IPS-18a (cell line): ENCODE results near the gene RAP1GDS1.
"Not testable (repeated sequence)": the region's sequence is repeated elsewhere in the genome, so short reads cannot be mapped to it uniquely, and the experiment has no call there.

Experiments
- H3K27ac ChIP-seq: one replicate; pipeline ENCODE4 v1.5.1; 2013; ENCODE audit warnings: low read length
- H3K27me3 ChIP-seq: one replicate; pipeline ENCODE4 v1.6.1; 2013; ENCODE audit warnings: mild to moderate bottlenecking, low read length; ENCODE audit not compliant: control insufficient read depth, insufficient read depth
- H3K36me3 ChIP-seq: one replicate; pipeline ENCODE4 v1.6.1; 2013; ENCODE audit warnings: low read depth, low read length; ENCODE audit not compliant: control insufficient read depth
- H3K4me1 ChIP-seq: one replicate; pipeline ENCODE4 v1.6.1; 2013; ENCODE audit warnings: low read depth, low read length; ENCODE audit not compliant: control insufficient read depth
- H3K4me3 ChIP-seq: one replicate; pipeline ENCODE4 v1.5.1; 2013; ENCODE audit warnings: low read length
- H3K9ac ChIP-seq: one replicate; pipeline ENCODE4 v1.6.1; 2013; ENCODE audit warnings: mild to moderate bottlenecking, low read length, moderate library complexity
- H3K9me3 ChIP-seq: one replicate; pipeline ENCODE4 v1.6.1; 2013; ENCODE audit warnings: low read depth, low read length; ENCODE audit not compliant: control insufficient read depth

RAP1GDS1 gene

DNA sequence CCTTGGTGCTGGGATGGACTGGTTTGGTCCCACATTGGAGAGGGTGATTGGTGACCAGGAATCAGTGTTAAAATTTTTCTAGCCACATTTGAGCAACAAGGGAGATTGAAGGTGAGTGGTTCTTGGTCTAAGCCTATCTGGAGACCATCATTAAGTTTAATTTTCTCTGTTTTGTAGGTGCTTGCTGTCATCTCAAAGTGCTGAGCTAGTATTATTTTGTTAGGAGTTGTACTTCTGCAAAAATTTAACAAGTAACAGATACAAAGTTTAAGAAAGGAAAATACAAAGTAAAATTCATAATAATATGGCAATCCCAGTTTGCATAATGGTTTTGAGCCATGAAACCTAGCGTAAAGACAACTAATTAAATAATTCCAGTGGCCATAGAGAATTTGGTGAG lies 66.5 kb downstream of the RAP1GDS1 start:
- no peak overlapping the region for H3K9ac ChIP-seq
- H3K27ac ChIP-seq: no peak overlapping the region
- H3K27me3 ChIP-seq: no peaks in the 10 kb centered on the region
- no peaks in the 10 kb centered on the region for H3K4me1 ChIP-seq
- H3K4me3 ChIP-seq: no peak overlapping the region
- no peaks in the 10 kb centered on the region for H3K36me3 ChIP-seq
- peaks cover 17% of the 10 kb centered on the region for H3K9me3 ChIP-seq

DNA sequence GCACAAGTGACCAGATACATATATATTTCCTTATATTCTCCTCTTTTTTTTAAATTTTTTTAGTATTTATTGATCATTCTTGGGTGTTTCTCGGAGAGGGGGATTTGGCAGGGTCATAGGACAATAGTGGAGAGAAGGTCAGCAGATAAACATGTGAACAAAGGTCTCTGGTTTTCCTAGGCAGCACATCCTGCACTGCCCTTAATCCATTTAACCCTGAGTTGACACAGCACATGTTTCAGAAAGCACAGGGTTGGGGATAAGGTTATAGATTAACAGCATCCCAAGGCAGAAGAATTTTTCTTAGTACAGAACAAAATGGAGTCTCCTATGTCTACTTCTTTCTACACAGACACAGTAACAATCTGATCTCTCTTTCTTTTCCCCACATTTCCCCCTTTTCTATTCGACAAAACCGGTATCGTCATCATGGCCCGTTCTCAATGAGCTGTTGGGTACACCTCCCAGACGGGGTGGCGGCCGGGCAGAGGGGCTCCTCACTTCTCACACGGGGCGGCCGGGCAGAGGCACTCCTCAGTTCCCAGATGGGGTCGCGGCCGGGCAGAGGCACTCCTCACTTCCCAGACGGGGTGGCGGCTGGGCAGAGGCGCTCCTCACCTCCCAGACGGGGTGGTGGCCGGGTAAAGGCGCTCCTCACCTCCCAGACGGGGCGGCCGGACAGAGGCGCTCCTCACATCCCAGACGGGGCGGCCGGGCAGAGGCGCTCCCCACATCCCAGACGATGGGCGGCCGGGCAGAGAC lies 68.9 kb downstream of the RAP1GDS1 start:
- not testable (repeated sequence) for H3K27me3 ChIP-seq, H3K9ac ChIP-seq, H3K4me3 ChIP-seq, H3K4me1 ChIP-seq, H3K27ac ChIP-seq, H3K36me3 ChIP-seq
- peaks cover 18% of the 10 kb centered on the region for H3K9me3 ChIP-seq

DNA sequence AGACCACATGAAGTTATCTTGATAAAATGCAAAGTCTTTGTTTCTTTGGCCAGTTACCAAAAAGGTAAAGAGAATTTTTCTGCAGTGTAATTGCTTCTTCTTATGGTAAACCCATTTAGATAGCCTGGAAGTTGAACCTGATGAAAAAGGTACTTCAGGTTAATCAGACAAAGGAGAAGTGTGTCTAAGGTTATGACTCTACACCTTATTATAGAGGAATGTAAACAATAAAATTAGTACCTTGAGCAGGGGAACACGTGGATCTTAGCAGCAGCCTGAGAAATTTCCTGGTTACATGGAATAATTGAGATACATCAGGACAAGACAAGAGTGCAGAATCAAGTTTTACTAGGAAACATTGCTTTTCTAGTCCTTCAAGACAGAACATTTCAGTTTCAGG lies 70.8 kb downstream of the RAP1GDS1 start:
- H3K27me3 ChIP-seq: no peaks in the 10 kb centered on the region
- no peak overlapping the region for H3K27ac ChIP-seq
- H3K36me3 ChIP-seq: no peaks in the 10 kb centered on the region
- H3K4me1 ChIP-seq: peaks cover 9% of the 10 kb centered on the region
- no peak overlapping the region for H3K4me3 ChIP-seq
- peaks cover 18% of the 10 kb centered on the region for H3K9me3 ChIP-seq
- H3K9ac ChIP-seq: no peak overlapping the region

DNA sequence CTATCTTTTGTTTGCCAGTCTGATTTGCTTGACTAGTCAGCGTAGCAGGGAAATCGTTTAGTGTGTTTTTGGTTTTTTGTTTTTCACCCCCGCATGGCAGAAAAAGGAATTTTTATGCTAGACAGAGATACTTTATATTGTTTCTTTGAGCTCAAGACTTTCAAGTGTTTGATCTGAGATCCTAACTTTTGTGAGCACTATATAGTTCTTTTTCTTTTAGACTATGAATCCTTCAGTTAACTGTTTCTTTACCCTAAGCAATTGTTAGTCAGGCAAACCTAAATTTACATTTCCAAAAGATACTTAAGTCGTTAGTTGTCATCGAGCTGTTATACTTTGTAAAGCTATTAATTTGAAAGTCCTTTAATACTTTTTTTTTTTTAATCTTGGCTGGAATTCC lies 73.3 kb downstream of the RAP1GDS1 start:
- Histone ChIP-seq H3K9ac (no peak overlapping the region), H3K4me1 (peaks cover 22% of the 10 kb centered on the region), H3K4me3 (peak overlapping the region; percentile 24), H3K36me3 (no peaks in the 10 kb centered on the region), H3K27ac (peak overlapping the region; percentile 47), H3K27me3 (no peaks in the 10 kb centered on the region), H3K9me3 (peaks cover 12% of the 10 kb centered on the region)

DNA sequence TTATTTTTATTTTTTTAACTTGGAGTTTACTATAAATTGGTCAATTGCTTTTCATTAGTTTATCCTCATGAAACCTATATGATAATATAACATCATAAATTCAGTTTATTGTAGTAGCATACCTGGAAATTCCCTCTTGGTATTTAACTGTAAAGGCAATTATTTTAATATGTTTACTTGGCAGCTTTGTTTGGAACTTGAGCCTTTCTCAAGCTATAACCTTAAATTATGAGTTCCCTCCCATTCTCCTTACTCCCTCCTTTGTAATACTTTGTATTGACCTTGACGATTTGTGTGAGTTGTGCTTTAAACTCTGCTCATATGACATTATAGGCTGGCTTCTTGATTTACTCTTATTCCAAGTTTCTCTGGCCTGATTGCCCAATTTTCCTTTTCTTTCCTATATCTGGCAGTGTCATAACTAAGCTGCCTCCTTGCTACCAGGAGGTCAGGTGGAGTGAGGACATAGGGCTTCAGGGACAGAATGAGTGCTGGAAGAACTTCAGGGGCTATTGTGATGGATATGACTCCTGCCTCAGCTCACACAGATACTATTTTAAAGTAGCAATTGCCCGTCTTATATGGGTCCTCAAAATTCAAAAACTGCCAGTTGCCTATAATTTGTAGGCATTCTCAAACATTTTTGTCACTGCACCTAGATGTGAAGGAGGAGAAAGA lies 77.7 kb downstream of the RAP1GDS1 start:
- Histone ChIP-seq H3K36me3 (no peaks in the 10 kb centered on the region), H3K9me3 (no peaks in the 10 kb centered on the region), H3K9ac (no peak overlapping the region), H3K27ac (no peak overlapping the region), H3K4me1 (peaks cover 20% of the 10 kb centered on the region), H3K27me3 (no peaks in the 10 kb centered on the region), H3K4me3 (no peak overlapping the region)

DNA sequence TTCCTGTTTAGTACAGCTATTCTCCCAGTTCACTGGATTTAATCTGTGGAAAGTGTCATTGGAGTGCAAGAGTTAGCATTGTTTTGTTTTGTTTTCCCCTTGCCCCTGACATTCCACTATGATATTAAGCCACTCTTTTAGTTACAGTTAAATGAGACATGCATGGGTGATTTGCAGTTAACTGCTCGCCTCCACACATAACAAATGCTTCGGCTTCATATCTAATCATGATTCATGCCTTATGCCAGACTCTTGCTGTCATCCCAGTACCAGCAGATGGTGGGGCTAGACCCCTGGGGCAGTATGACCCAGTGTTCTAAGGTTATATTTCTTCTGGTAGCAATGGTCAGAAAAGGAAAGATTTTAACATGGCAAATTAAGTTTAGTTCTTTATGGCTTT lies 80.1 kb downstream of the RAP1GDS1 start:
- Histone ChIP-seq H3K36me3 (no peaks in the 10 kb centered on the region), H3K9me3 (no peaks in the 10 kb centered on the region), H3K4me1 (peaks cover 13% of the 10 kb centered on the region), H3K9ac (no peak overlapping the region), H3K27ac (no peak overlapping the region), H3K4me3 (no peak overlapping the region), H3K27me3 (no peaks in the 10 kb centered on the region)

DNA sequence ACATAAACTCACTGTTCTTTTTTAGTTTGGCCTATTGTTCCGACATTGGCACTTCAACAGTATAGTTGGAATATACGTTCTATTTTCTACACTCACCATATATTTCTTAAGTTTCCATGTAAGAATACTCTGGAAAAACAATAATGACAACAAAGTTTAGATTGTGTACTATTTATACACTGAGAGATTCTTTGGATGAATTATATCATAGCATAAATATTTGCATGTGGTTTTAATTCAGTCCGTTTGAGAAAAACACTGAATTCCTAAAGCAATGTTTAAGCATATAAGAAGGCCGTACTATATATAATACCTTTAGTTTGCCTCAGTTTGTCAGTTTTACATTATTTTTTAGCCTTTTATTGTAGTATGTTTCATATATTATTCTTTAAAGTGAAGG lies 82.4 kb downstream of the RAP1GDS1 start:
- H3K9me3 ChIP-seq: no peaks in the 10 kb centered on the region

DNA sequence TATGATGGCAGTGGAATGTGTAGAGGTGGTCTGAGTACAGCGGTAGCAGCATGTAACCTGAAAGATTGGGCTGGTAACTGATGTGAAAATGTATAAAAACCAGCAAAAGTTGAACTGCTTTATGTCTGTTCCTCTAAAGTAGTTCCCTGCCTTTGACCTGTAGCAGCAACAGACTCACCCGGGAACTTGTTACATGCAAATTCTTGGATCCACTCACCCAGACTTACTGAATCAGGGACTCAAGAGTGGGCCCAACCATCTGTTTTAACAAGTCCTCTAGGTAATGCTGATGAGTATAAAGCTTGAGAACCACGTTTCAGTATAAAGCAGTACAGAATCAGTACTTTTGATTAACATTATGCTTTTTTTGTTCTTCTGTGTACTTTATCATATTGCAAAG lies 84.7 kb downstream of the RAP1GDS1 start:
- Histone ChIP-seq H3K9ac (no peak overlapping the region), H3K36me3 (no peaks in the 10 kb centered on the region), H3K9me3 (no peaks in the 10 kb centered on the region), H3K27me3 (no peaks in the 10 kb centered on the region), H3K4me1 (no peaks in the 10 kb centered on the region), H3K27ac (no peak overlapping the region), H3K4me3 (no peak overlapping the region)

More for the DNA sequence above, 82.4 kb downstream of the RAP1GDS1 start:
- no peaks in the 10 kb centered on the region for H3K36me3 ChIP-seq
- H3K27me3 ChIP-seq: no peaks in the 10 kb centered on the region
- no peak overlapping the region for H3K27ac ChIP-seq
- no peak overlapping the region for H3K4me3 ChIP-seq
- peaks cover 9% of the 10 kb centered on the region for H3K4me1 ChIP-seq
- H3K9ac ChIP-seq: no peak overlapping the region

DNA sequence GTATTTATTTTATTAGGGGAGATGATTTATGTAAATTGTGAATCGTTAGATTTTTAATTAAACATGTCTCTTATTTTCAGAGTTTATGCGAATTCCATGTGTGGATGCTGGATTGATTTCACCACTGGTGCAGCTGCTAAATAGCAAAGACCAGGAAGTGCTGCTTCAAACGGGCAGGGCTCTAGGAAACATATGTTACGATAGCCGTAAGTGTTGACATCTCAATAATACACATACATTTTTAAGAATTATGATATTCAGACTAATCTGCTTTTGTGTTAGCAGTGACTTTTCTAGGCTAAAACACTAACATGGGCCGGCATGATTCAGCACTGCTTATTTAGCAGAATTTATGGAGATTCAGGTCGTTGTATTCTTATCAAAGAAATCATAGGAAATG lies 91.2 kb downstream of the RAP1GDS1 start:
- no peaks in the 10 kb centered on the region for H3K27me3 ChIP-seq
- H3K36me3 ChIP-seq: no peaks in the 10 kb centered on the region
- no peak overlapping the region for H3K9ac ChIP-seq
- no peak overlapping the region for H3K27ac ChIP-seq
- H3K4me1 ChIP-seq: no peaks in the 10 kb centered on the region
- no peak overlapping the region for H3K4me3 ChIP-seq
- no peaks in the 10 kb centered on the region for H3K9me3 ChIP-seq

DNA sequence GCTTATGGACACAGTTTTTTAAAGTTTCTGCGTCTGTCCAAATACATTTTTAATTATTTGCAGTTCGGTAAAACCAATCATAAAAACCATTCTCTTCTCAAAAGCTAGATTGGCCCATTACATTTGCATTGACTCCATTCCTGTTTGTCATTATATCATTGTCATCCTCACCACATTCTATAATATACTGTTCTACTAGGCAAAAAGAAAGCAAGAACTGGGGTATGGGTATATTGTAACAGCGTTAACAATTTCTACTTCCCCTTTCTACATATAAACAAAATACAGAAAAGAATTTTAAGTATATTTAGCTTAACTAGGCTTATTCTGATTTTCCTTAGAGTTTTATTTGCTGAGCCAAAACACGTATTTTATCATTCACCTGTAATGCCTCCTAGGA lies 91.8 kb downstream of the RAP1GDS1 start:
- Histone ChIP-seq H3K4me3 (no peak overlapping the region), H3K27ac (no peak overlapping the region), H3K9ac (no peak overlapping the region), H3K27me3 (no peaks in the 10 kb centered on the region), H3K36me3 (no peaks in the 10 kb centered on the region), H3K9me3 (no peaks in the 10 kb centered on the region), H3K4me1 (no peaks in the 10 kb centered on the region)

DNA sequence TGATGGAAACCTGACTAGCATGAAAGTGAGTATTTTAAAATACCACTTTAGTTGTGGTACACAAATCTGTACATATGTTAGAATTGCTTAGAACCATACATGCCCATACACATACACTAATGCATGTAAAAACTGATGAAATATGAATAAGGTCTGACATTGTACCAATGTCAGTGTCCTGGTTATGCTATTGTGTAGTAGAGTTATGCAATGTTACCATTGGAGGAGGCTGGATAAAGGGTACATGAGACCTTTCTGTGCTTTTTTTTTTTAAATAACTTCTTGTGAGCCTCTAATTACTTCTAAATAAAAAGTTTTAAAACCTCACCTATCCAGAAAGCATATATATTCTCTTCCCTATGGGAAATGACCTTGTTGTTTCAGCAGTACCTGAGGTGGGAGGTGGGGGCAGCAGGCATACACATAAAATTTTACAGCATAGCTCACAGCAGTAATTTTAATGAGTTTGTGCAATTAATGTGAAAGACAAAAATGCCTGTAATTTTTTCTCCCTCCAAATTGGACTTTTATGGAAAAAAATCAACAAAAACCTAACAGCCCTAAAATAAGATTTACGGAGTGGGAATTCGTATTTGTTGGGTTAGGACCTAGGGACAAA lies 97.6 kb downstream of the RAP1GDS1 start:
- Histone ChIP-seq H3K9me3 (no peaks in the 10 kb centered on the region), H3K4me1 (no peaks in the 10 kb centered on the region), H3K27me3 (no peaks in the 10 kb centered on the region), H3K27ac (no peak overlapping the region), H3K4me3 (no peak overlapping the region), H3K9ac (no peak overlapping the region), H3K36me3 (no peaks in the 10 kb centered on the region)
